HepG2 (cell line): ENCODE measurements around the gene ZNF385B. TPM values are rescaled to one million over a fixed set of nuclear protein-coding genes. Genes with fewer than 3 reads are reported as not detected.

Experiments used
- ATAC-seq: fragments of 200-7000 bp; cut with Tn5 transposase; 3 replicates; pipeline ENCODE4 v1.9.1; 2020; ENCODE audit warnings: mild to moderate bottlenecking, moderate library complexity
- BruUV-seq: library from RNA; stranded (reverse); fragments of 400-500 nt; replicated peaks from 2 replicates; lab custom pipeline; 2021; lab: Mats Ljungman, UMichigan
- CTCF ChIA-PET: fragments of 300-600 bp; formaldehyde crosslinking; extraction: SDS; loops from one replicate; lab custom pipeline; 2021; ENCODE audit warnings: low total read pairs, inconsistent platforms, low intra/inter-chr PET ratio; lab: Yijun Ruan, JAX
- POLR2A ChIA-PET: fragments of 350-600 bp; sonication (Branson Sonifier 250); formaldehyde crosslinking; loops from one replicate; lab custom pipeline; 2020; ENCODE audit warnings: antibody characterized with exemption, inconsistent platforms; lab: Yijun Ruan, JAX
- DNase-seq: peaks from one replicate; pipeline ENCODE4 v3.0.0-alpha.2; 2015; ENCODE audit warnings: low spot score
- FAIRE-seq: peaks from 3 replicates; lab custom pipeline; 2011; peaks lifted over from hg19 to GRCh38; lab: Jason Lieb, UNC
- H2AFZ ChIP-seq: one replicate; pipeline ENCODE4 v1.6.1; 2011; ENCODE audit warnings: low read length, inconsistent platforms
- H3K27ac ChIP-seq: fragments of 300-600 bp; 3 replicates; pipeline ENCODE4 v1.8.0; 2011; ENCODE audit warnings: mixed run types, mild to moderate bottlenecking, mixed read lengths, low read length, inconsistent platforms; ENCODE audit not compliant: insufficient read depth; ENCODE audit errors: extremely low read length
- H3K27me3 ChIP-seq, 2 experiments: fragments of 200-600 bp in 1 of 2; 2 replicates in 1 of 2; 3 replicates in 1 of 2; pipeline versions ENCODE4 v1.6.0 to v1.8.0; 2011; ENCODE audit warnings: low read length in 2 of 2, mild to moderate bottlenecking in 2 of 2, moderate library complexity in 2 of 2, inconsistent platforms in 1 of 2; ENCODE audit not compliant: insufficient read depth in 2 of 2, control insufficient read depth in 1 of 2
- H3K36me3 ChIP-seq, 2 experiments: fragments of 200-600 bp in 1 of 2; replicated peaks in 1 of 2; 2 replicates in 1 of 2; 3 replicates in 1 of 2; pipeline versions ENCODE4 v1.5.1 to v1.8.0; 2011; ENCODE audit warnings: low read length in 2 of 2, inconsistent platforms in 1 of 2; ENCODE audit not compliant: insufficient read depth in 2 of 2, control insufficient read depth in 1 of 2
- H3K4me1 ChIP-seq: 2 replicates; pipeline ENCODE4 v1.5.1; 2012; ENCODE audit warnings: low read length, inconsistent platforms; ENCODE audit not compliant: insufficient read depth
- H3K4me2 ChIP-seq: 2 replicates; pipeline ENCODE4 v1.6.0; 2011; ENCODE audit warnings: low read depth, low read length, inconsistent platforms
- H3K4me3 ChIP-seq, 3 experiments: fragments of 200-600 bp in 1 of 3; sonication (generic), shearing (Covaris generic) in 1 of 3; replicated peaks in 1 of 3; 2 replicates each; pipeline ENCODE4 v1.5.1; 2011 to 2016; ENCODE audit warnings: low read length in 3 of 3, inconsistent platforms in 2 of 3, low read depth in 2 of 3, mild to moderate bottlenecking in 2 of 3, control low read depth in 1 of 3, mixed read lengths in 1 of 3; ENCODE audit not compliant: insufficient read depth in 1 of 3
- H3K79me2 ChIP-seq: one replicate; pipeline ENCODE4 v1.6.1; 2011; ENCODE audit warnings: low read length, inconsistent platforms; ENCODE audit not compliant: insufficient read depth
- H3K9ac ChIP-seq: 2 replicates; pipeline ENCODE4 v1.6.0; 2011; ENCODE audit warnings: mild to moderate bottlenecking, low read depth, low read length, inconsistent platforms; ENCODE audit not compliant: insufficient read depth
- H3K9me3 ChIP-seq: 2 replicates; pipeline ENCODE4 v1.5.1; 2012; ENCODE audit warnings: mild to moderate bottlenecking, low read length
- H4K20me1 ChIP-seq: 2 replicates; pipeline ENCODE4 v1.6.0; 2011; ENCODE audit warnings: inconsistent platforms, mild to moderate bottlenecking, low read length, moderate library complexity; ENCODE audit not compliant: insufficient read depth
- ATRX ChIP-seq: sonication (generic); formaldehyde crosslinking; IDR thresholded peaks from 2 replicates; pipeline ENCODE4 v1.4.0; 2020; ENCODE audit warnings: missing genetic modification reagents, borderline replicate concordance
- BRD4 ChIP-seq: sonication (generic); formaldehyde crosslinking; IDR thresholded peaks from 2 replicates; pipeline ENCODE4 v1.4.0; 2020; ENCODE audit warnings: missing genetic modification reagents
- FOXK2 ChIP-seq: fragments of 450-650 bp; IDR thresholded peaks from 2 replicates; pipeline ENCODE4 v1.6.1; 2016
- GATAD2A ChIP-seq: IDR thresholded peaks from 2 replicates; pipeline ENCODE4 v1.6.1; 2016
- JUND ChIP-seq: sonication (generic); formaldehyde crosslinking; IDR thresholded peaks from 2 replicates; pipeline ENCODE4 v1.8.0; 2022; ENCODE audit warnings: mild to moderate bottlenecking, missing genetic modification reagents
- MATR3 ChIP-seq: sonication (generic); formaldehyde crosslinking; IDR thresholded peaks from 2 replicates; pipeline ENCODE4 v1.4.0; 2020; ENCODE audit warnings: missing genetic modification reagents
- MYC ChIP-seq: sonication (generic); formaldehyde crosslinking; IDR thresholded peaks from 2 replicates; pipeline ENCODE4 v1.9.0; 2021; ENCODE audit warnings: missing genetic modification reagents, borderline replicate concordance
- REXO4 ChIP-seq: sonication (generic); formaldehyde crosslinking; IDR thresholded peaks from 2 replicates; pipeline ENCODE4 v1.8.0; 2022; ENCODE audit warnings: missing genetic modification reagents, mild to moderate bottlenecking, borderline replicate concordance
- ZNF24 ChIP-seq: fragments of 450-650 bp; IDR thresholded peaks from 2 replicates; pipeline ENCODE4 v1.6.1; 2017; ENCODE audit warnings: antibody characterized with exemption, mild to moderate bottlenecking
- ZNF350 ChIP-seq: sonication (generic); formaldehyde crosslinking; IDR thresholded peaks from 2 replicates; pipeline ENCODE4 v1.4.0; 2020; ENCODE audit warnings: mild to moderate bottlenecking, low read depth, missing genetic modification reagents, borderline replicate concordance
- ZNF558 ChIP-seq: sonication (generic); formaldehyde crosslinking; IDR thresholded peaks from 2 replicates; pipeline ENCODE4 v1.9.0; 2022; ENCODE audit warnings: mild to moderate bottlenecking, missing genetic modification reagents, borderline replicate concordance
- ZZZ3 ChIP-seq: sonication (generic); formaldehyde crosslinking; IDR thresholded peaks from 2 replicates; pipeline ENCODE4 v1.4.0; 2020; ENCODE audit warnings: missing genetic modification reagents, mild to moderate bottlenecking, borderline replicate concordance
- WGBS: methylation state at CpG from one replicate; pipeline ENCODE4 v1.1.6; 2017; ENCODE audit warnings: low lambda C conversion rate; 5-methylcytosine and 5-hydroxymethylcytosine counted together
- in situ Hi-C: cut with HindIII; loops from 2 replicates; pipeline ENCODE4 v1.10.0; 2017; ENCODE audit warnings: low pct_unique_long_range_greater_than_20kb; ENCODE audit not compliant: extremely low pct_ligation_motif_present
- intact Hi-C: fragments of 100-400 bp; cut with micrococcal nuclease; formaldehyde crosslinking; loops from one replicate; pipeline ENCODE4 v1.10.0; 2022; ENCODE audit not compliant: unreplicated experiment
- polyA plus RNA-seq, 8 experiments: library from polyadenylated mRNA; depleted of rRNA in 3 of 8; stranded (reverse) in 7 of 8; unstranded in 1 of 8; fragments of >200 nt; fragmentation: Illumina TruSeq in 4 of 8; extraction: Trizol in 4 of 8; gene quantifications; 2 replicates each; pipeline versions ENCODE4 v1.2.1 to v1.2.3, GENCODE V29; 2011 to 2016; ENCODE audit warnings: low read depth in 4 of 8, missing spikeins in 1 of 8, mixed read lengths in 1 of 8; ENCODE audit not compliant: insufficient read depth in 1 of 8
- total RNA-seq, 5 experiments: library from RNA; depleted of rRNA; stranded (reverse); fragments of >200 nt; fragmentation: Illumina TruSeq; extraction: Trizol; gene quantifications; 2 replicates each; pipeline ENCODE4 v1.2.3, GENCODE V29; 2016; ENCODE audit warnings: low read depth in 1 of 5
- TF ChIP-seq, protein P1 (sequence below): sonication (generic); formaldehyde crosslinking; IDR thresholded peaks from 2 replicates; pipeline ENCODE4 v1.4.0; 2020; ENCODE audit warnings: mild to moderate bottlenecking, missing genetic modification reagents
- TF ChIP-seq, protein P2 (sequence below), 2 experiments: sonication (generic) in 1 of 2; formaldehyde crosslinking in 1 of 2; IDR thresholded peaks; 2 replicates each; pipeline versions ENCODE4 v1.4.0 to v1.6.1; 2018 to 2020; ENCODE audit warnings: missing genetic modification reagents in 2 of 2, borderline replicate concordance in 1 of 2, low read depth in 1 of 2, mild to moderate bottlenecking in 1 of 2, missing biosample characterization in 1 of 2
- TF ChIP-seq, protein P3 (sequence below): IDR thresholded peaks from 2 replicates; pipeline ENCODE4 v1.6.1; 2012; ENCODE audit warnings: low read length, improper control_type of control experiment

ZNF385B gene
- total and polyA plus RNA-seq, 2 of the 13 experiments (the other 11 are each of a cell fraction or from before 2014, with no cell fraction given) = 3.3 to 6.7 TPM

DNA sequence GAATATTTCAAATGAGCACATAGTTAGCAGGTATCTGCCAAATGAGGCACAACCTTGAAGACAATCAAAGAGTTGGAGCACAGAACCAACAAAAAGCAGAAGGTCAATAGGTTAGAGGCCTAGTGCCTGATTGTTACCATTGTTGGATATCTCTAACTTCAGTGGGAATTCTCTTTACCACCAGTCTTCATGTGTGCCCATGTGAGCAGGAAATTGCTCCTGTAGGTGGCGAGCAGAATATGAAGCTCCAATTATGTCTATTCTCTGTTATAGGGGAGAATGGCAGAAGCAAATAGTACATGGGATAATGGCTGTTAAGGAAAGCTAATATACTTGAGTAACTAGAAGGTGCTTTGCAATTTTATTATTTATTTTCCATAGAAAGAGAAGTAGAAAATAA is 14.9 kb upstream of the ZNF385B start:
- 8% methylated on average over 1 of the region's 1 CpG for WGBS
- peak; percentile 68 for ATAC-seq
- no peaks in the 10 kb centered on the region for H4K20me1 ChIP-seq

More for the DNA sequence above, 14.9 kb upstream of the ZNF385B start:
- Histone ChIP-seq H3K36me3 (no peaks in the 10 kb centered on the region; a peak in 1 of 5 replicates), H3K27me3 (no peaks in the 10 kb centered on the region), H3K4me3 (no peak overlapping the region), H3K4me1 (no peaks in the 10 kb centered on the region), H3K79me2 (no peaks in the 10 kb centered on the region), H3K9ac (no peak overlapping the region), H3K9me3 (no peaks in the 10 kb centered on the region), H3K27ac (no peak overlapping the region), H3K4me2 (no peak overlapping the region), H2AFZ (no peak overlapping the region)
- CTCF ChIA-PET = no interaction called here
- intact Hi-C loops (no loop called here), in situ Hi-C loops (no loop called here)
- DNase-seq (peak; percentile 12), FAIRE-seq (no peak)
- TF ChIP-seq, protein P1, sequence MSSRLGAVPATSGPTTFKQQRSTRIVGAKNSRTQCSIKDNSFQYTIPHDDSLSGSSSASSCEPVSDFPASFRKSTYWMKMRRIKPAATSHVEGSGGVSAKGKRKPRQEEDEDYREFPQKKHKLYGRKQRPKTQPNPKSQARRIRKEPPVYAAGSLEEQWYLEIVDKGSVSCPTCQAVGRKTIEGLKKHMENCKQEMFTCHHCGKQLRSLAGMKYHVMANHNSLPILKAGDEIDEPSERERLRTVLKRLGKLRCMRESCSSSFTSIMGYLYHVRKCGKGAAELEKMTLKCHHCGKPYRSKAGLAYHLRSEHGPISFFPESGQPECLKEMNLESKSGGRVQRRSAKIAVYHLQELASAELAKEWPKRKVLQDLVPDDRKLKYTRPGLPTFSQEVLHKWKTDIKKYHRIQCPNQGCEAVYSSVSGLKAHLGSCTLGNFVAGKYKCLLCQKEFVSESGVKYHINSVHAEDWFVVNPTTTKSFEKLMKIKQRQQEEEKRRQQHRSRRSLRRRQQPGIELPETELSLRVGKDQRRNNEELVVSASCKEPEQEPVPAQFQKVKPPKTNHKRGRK (CRISPR knock-in tag) = no peak
- TF ChIP-seq JUND (CRISPR knock-in tag) = no peak
- no peak for TF ChIP-seq MATR3 (CRISPR knock-in tag)
- TF ChIP-seq, protein P2, sequence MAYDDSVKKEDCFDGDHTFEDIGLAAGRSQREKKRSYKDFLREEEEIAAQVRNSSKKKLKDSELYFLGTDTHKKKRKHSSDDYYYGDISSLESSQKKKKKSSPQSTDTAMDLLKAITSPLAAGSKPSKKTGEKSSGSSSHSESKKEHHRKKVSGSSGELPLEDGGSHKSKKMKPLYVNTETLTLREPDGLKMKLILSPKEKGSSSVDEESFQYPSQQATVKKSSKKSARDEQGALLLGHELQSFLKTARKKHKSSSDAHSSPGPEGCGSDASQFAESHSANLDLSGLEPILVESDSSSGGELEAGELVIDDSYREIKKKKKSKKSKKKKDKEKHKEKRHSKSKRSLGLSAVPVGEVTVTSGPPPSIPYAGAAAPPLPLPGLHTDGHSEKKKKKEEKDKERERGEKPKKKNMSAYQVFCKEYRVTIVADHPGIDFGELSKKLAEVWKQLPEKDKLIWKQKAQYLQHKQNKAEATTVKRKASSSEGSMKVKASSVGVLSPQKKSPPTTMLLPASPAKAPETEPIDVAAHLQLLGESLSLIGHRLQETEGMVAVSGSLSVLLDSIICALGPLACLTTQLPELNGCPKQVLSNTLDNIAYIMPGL (CRISPR knock-in tag; IDR thresholded peaks at IDR 0.05; ENCODE audit: borderline replicate concordance in 1 of 2, low read depth in 1 of 2) = no peak
- no peak for TF ChIP-seq ZZZ3 (CRISPR knock-in tag)
- TF ChIP-seq ZNF558 (CRISPR knock-in tag) = no peak
- no peak for TF ChIP-seq ZNF350 (CRISPR knock-in tag)
- no peak for TF ChIP-seq GATAD2A
- no peak for TF ChIP-seq ATRX (CRISPR knock-in tag)
- TF ChIP-seq BRD4 (CRISPR knock-in tag) = no peak
- TF ChIP-seq MYC (CRISPR knock-in tag) = no peak
- no peak for TF ChIP-seq ZNF24
- TF ChIP-seq, protein P3, sequence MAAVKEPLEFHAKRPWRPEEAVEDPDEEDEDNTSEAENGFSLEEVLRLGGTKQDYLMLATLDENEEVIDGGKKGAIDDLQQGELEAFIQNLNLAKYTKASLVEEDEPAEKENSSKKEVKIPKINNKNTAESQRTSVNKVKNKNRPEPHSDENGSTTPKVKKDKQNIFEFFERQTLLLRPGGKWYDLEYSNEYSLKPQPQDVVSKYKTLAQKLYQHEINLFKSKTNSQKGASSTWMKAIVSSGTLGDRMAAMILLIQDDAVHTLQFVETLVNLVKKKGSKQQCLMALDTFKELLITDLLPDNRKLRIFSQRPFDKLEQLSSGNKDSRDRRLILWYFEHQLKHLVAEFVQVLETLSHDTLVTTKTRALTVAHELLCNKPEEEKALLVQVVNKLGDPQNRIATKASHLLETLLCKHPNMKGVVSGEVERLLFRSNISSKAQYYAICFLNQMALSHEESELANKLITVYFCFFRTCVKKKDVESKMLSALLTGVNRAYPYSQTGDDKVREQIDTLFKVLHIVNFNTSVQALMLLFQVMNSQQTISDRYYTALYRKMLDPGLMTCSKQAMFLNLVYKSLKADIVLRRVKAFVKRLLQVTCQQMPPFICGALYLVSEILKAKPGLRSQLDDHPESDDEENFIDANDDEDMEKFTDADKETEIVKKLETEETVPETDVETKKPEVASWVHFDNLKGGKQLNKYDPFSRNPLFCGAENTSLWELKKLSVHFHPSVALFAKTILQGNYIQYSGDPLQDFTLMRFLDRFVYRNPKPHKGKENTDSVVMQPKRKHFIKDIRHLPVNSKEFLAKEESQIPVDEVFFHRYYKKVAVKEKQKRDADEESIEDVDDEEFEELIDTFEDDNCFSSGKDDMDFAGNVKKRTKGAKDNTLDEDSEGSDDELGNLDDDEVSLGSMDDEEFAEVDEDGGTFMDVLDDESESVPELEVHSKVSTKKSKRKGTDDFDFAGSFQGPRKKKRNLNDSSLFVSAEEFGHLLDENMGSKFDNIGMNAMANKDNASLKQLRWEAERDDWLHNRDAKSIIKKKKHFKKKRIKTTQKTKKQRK = no peak
- no peak for TF ChIP-seq FOXK2
- no peak for TF ChIP-seq REXO4 (CRISPR knock-in tag)
- no TSS peak for BruUV-seq
- POLR2A ChIA-PET = no interaction called here
